IPS DF 4.7 (cell line): ENCODE results near the gene CYP27B1.
"Not testable (repeated sequence)": the region's sequence is repeated elsewhere in the genome, so short reads cannot be mapped to it uniquely, and the experiment has no call there.

Experiments used
- DNase-seq: peaks from one replicate; pipeline ENCODE4 v3.0.0-alpha.2; 2013; ENCODE audit warnings: low spot score; ENCODE audit errors: extremely low read depth

The CYP27B1 gene

DNA sequence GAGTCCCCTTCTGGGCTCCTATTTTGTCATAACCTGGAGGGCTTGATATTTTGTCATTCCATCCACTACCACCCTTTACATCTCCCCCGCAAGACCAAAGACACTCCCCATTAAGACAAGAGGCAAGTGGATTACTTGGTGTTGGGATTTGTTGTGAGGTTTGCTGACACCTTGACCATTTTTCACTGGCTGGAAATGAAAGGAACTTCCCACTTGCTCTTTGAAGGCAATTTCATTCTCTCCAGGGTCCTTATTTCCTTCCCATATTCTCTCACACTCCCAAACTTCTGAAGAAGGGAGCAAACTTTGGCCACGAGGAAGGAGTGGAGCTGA is 43.3 kb downstream of the CYP27B1 start:
- DNase-seq, result no peak

DNA sequence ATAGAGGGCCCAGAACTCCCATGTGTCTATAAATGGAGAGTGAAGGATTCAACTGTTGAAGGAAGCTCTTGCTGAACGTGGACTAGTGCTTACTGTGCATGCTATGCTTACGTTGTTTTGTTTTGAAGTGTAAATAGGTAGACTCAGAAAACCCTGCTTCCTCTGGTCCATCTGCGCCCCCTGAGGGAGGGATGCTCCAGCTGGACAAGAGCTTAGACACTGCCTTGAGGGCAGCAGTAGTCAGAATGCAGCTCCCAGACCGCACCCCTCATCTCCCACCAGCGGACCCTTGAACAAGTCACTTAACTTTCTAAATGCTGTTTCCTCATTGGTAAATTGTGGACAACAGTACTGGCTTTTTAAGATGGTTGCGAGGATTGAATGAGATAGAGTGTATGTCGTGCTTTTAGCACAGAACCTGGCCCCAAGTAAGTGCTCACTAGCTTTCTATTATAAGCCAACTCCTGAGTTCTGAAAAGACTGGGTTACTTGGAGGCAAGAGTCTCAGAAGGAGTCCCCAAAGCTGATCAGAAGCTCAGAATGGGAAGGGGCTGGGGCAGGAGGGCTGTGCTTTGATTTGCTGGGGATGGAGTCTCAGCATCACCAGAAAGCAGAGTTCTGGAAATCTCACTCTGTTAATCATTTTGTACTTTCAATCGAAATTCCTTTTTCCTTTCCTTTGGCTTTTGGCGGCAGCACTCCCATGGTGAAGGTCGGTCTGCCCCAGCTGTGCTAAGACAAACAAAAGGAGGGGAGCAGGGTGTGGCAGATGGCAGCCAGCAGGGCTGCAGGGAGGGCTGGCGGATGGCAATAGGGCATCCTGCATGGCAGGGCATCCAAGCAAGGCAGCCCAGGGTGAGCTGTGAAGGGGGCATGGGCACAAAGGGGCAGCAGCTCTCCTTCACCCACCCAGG is 43.9 kb downstream of the CYP27B1 start:
- DNase-seq, result no peak

GRCh38 chr12:57721846-57722608 is 44.9 kb downstream of the CYP27B1 start:
- DNase-seq, result not testable (repeated sequence)

DNA sequence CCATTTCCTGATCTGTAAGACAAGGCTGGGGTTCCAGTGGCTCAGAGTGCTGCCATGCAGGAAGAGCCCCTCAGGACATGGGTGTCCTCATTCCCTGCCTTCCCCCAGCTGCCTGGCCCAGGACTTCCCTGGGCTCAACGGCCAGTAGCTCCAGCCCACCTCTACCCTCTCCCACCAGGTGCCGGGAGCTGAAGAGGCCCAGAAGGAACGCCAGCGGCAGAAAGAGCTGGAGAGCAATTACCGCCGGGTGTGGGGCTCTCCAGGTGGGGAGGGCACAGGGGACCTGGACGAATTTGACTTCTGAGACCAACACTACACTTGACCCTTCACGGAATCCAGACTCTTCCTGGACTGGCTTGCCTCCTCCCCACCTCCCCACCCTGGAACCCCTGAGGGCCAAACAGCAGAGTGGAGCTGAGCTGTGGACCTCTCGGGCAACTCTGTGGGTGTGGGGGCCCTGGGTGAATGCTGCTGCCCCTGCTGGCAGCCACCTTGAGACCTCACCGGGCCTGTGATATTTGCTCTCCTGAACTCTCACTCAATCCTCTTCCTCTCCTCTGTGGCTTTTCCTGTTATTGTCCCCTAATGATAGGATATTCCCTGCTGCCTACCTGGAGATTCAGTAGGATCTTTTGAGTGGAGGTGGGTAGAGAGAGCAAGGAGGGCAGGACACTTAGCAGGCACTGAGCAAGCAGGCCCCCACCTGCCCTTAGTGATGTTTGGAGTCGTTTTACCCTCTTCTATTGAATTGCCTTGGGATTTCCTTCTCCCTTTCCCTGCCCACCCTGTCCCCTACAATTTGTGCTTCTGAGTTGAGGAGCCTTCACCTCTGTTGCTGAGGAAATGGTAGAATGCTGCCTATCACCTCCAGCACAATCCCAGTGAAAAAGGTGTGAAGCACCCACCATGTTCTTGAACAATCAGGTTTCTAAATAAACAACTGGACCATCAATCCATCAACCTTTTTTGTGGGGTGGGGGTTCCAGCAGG is 46.0 kb downstream of the CYP27B1 start:
- no peak for DNase-seq

- DNase-seq, result no peak
Observed at GRCh38 chr12:57719777-57720605, 46.9 kb downstream of the CYP27B1 start.

DNA sequence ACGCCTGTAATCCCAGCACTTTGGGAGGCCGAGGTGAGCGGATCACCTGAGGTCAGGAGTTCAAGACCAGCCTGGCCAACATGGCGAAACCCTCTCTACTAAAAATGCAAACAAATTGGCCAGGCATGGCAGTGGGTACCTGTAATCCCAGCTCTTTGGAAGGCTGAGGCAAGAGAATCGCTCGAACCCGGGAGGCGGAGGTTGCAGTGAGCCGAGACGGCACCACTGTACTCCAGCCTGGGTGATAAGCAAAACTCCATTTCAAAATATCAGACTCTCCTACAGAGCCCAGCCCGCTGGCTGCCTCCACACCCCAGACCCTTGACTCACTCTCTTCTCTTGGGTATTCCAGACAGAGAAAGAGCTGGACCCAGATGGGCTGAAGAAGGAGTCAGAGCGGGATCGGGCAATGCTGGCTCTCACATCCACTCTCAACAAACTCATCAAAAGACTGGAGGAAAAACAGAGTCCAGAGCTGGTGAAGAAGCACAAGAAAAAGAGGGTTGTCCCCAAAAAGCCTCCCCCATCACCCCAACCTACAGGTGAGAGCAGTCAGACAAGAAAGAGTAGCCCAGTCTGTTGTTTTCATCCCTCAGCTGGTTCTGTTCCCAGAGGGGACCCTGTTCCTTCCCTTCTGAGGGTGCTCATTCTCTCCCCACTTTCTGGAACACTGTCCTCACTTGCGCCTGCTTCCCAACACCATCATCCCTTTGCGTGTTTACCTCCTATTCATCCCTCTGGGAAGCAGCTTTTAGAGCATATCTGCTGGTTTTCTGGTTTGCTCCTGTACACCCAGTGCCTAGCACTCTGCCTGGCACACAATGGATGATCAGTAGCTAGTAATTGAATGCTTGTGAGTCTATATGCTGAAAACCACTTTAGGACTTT is 48.0 kb downstream of the CYP27B1 start:
- no peak for DNase-seq

DNA sequence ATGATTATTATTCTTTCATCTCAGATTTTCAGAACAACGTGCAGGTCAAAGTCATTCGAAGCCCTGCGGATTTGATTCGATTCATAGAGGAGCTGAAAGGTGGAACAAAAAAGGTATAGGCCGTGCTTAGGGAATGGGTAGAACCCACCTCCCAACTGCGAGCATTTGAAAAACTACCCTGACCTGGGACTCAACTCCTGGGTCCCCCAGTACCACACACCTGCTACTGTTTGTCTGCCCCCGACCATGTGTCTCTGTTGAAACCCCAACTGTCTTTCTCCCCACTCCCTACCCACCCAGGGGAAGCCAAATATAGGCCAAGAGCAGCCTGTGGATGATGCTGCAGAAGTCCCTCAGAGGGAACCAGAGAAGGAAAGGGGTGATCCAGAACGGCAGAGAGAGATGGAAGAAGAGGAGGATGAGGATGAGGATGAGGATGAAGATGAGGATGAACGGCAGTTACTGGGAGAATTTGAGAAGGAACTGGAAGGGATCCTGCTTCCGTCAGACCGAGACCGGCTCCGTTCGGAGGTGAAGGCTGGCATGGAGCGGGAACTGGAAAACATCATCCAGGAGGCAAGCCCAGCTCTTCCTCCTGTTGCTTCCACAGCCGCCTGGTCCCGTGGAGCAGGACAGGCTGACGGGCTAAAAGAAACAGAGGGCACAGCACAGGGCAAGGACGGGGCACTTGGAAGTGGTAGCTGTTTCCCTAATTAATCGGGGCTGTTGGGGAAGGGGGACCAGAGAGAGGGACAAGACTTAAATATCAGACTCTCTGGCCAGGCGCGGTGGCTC is 48.8 kb downstream of the CYP27B1 start:
- no peak for DNase-seq

GRCh38 chr12:57717131-57717530 is 49.7 kb downstream of the CYP27B1 start:
- DNase-seq, result no peak

- DNase-seq, result no peak
Observed at GRCh38 chr12:57716305-57716704, 50.6 kb downstream of the CYP27B1 start.

- no peak for DNase-seq
Observed at GRCh38 chr12:57715786-57716185, 51.1 kb downstream of the CYP27B1 start.

DNA sequence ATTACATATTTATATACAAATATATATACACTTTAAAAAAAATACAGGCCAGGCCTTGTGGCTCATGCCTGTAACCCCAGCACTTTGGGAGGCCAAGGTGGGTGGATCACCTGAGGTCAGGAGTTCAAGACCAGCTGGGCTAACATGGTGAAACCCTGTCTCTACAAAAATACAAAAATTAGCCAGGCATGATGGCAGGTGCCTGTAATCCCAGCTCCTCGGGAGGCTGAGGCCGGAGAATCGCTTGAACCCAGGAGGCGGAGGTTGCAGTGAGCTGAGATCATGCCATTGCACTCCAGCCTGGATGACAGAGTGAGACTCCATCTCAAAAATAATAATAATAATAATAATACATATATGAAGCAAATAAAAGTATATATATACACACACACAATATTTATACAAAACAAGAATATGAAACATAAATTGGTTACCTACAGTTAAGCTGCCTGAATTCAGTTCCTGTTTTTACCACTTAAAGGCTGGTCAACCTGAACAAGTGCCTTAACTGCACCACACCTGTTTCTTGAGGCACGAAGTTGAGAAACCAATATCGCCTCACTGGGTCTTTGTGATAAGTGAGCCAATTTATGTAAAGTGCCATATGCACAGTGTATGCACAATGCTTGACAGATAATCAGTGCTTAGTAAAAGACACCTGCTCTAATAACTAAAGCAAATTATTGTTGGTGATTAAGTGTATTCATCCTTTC is 51.7 kb downstream of the CYP27B1 start:
- not testable (repeated sequence) for DNase-seq

- no peak for DNase-seq
Observed at GRCh38 chr12:57713209-57713608, 53.7 kb downstream of the CYP27B1 start.

DNA sequence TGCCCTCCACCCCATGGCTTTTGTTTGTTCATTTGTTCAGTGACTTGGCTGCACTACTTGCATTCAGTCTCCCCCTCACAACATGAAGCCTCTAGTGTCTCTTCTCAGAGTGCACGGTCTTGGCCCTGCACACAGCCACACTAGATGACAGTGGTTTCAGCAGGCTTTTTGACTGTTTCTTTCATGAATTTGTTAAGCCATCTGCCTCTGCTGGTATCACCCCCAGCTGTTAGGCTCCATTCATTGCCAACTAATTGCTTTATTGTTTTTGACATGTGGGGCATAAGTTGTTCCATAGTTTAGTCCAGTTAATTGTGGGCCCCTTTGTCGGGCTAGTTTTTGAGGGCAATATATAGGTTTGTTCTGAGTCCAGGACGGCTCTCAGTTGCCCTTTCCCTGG is 54.2 kb downstream of the CYP27B1 start:
- no peak for DNase-seq
